HG02943 (cell line): ENCODE results near the gene KCNQ1.

Experiments used
- ATAC-seq: cut with Tn5 transposase; IDR thresholded peaks from one replicate; pipeline ENCODE4 v1.9.1; 2021; ENCODE audit warnings: mild to moderate bottlenecking, low read depth, moderate library complexity; ENCODE audit not compliant: unreplicated experiment

The KCNQ1 gene

GRCh38 chr11:2836315-2837095 lies 391.7 kb downstream of the KCNQ1 start:
- ATAC-seq = no peak

- ATAC-seq = no peak
These were observed 392.3 kb downstream of the KCNQ1 start for GRCh38 chr11:2837096-2837601.

- no peak for ATAC-seq
These were observed 392.8 kb downstream of the KCNQ1 start for GRCh38 chr11:2837651-2838050.

- no peak for ATAC-seq
These were observed 393.3 kb downstream of the KCNQ1 start for GRCh38 chr11:2838091-2838490.

- no peak for ATAC-seq
These were observed 394.0 kb downstream of the KCNQ1 start for GRCh38 chr11:2838676-2839294.

GRCh38 chr11:2839395-2839943 lies 394.7 kb downstream of the KCNQ1 start:
- ATAC-seq = no peak

- ATAC-seq = no peak
These were observed 396.8 kb downstream of the KCNQ1 start for GRCh38 chr11:2841411-2842190.

GRCh38 chr11:2842876-2843275 lies 398.1 kb downstream of the KCNQ1 start:
- no peak for ATAC-seq

- ATAC-seq = no peak
These were observed 398.7 kb downstream of the KCNQ1 start for GRCh38 chr11:2843551-2843950.

- no peak for ATAC-seq
These were observed 399.5 kb downstream of the KCNQ1 start for GRCh38 chr11:2844116-2844842.

GRCh38 chr11:2844996-2845395 lies 400.2 kb downstream of the KCNQ1 start:
- ATAC-seq = no peak

GRCh38 chr11:2846056-2846455 lies 401.2 kb downstream of the KCNQ1 start:
- no peak for ATAC-seq

GRCh38 chr11:2846470-2846869 lies 401.7 kb downstream of the KCNQ1 start:
- no peak for ATAC-seq

GRCh38 chr11:2847561-2847960 lies 402.8 kb downstream of the KCNQ1 start:
- no peak for ATAC-seq

GRCh38 chr11:2848497-2848896 lies 403.7 kb downstream of the KCNQ1 start:
- no peak for ATAC-seq

GRCh38 chr11:2849994-2850770 lies 405.4 kb downstream of the KCNQ1 start:
- no peak for ATAC-seq

GRCh38 chr11:2853401-2853800 lies 408.6 kb downstream of the KCNQ1 start:
- no peak for ATAC-seq

- no peak for ATAC-seq
These were observed 409.3 kb downstream of the KCNQ1 start for GRCh38 chr11:2853997-2854560.

- no peak for ATAC-seq
These were observed 410.4 kb downstream of the KCNQ1 start for GRCh38 chr11:2855162-2855561.
